CD4-positive, alpha-beta T cell treated with Interleukin-4 for 4 hours (primary cell): ENCODE data around the gene APPL2.
"Not testable (repeated sequence)": the region's sequence is repeated elsewhere in the genome, so short reads cannot be mapped to it uniquely, and the experiment has no call there.

ENCODE experiments used
- DNase-seq: peaks from one replicate; pipeline ENCODE4 v3.0.0-alpha.2; 2020

APPL2 gene

GRCh38 chr12:105183976-105184375, 52.0 kb downstream of the APPL2 start:
- not testable (repeated sequence) for DNase-seq

GRCh38 chr12:105183406-105183805, 52.6 kb downstream of the APPL2 start:
- not testable (repeated sequence) for DNase-seq

- DNase-seq = not testable (repeated sequence)
These were observed 56.9 kb downstream of the APPL2 start for GRCh38 chr12:105179114-105179513.

GRCh38 chr12:105177208-105177607, 58.8 kb downstream of the APPL2 start:
- DNase-seq = no peak

- DNase-seq = no peak
These were observed 60.5 kb downstream of the APPL2 start for GRCh38 chr12:105175397-105175990.

- DNase-seq = no peak
These were observed 64.1 kb downstream of the APPL2 start for GRCh38 chr12:105171691-105172436.

GRCh38 chr12:105170139-105170538, 65.8 kb downstream of the APPL2 start:
- DNase-seq = no peak

GRCh38 chr12:105168006-105168405, 68.0 kb downstream of the APPL2 start:
- no peak for DNase-seq

GRCh38 chr12:105167346-105167745, 68.6 kb downstream of the APPL2 start:
- DNase-seq = no peak

- DNase-seq = no peak
These were observed 69.2 kb downstream of the APPL2 start for GRCh38 chr12:105166736-105167135.

- DNase-seq = no peak
These were observed 71.9 kb downstream of the APPL2 start for GRCh38 chr12:105164068-105164467.

GRCh38 chr12:105162174-105162573, 73.8 kb downstream of the APPL2 start:
- no peak for DNase-seq

GRCh38 chr12:105158876-105159275, 77.1 kb downstream of the APPL2 start:
- DNase-seq = no peak

- no peak for DNase-seq
These were observed 78.4 kb downstream of the APPL2 start for GRCh38 chr12:105157606-105158005.

- DNase-seq = no peak
These were observed 79.7 kb downstream of the APPL2 start for GRCh38 chr12:105156260-105156659.

- no peak for DNase-seq
These were observed 93.7 kb downstream of the APPL2 start for GRCh38 chr12:105142259-105142658.

- no peak for DNase-seq
These were observed 94.6 kb downstream of the APPL2 start for GRCh38 chr12:105141320-105141922.

- no peak for DNase-seq
These were observed 97.7 kb downstream of the APPL2 start for GRCh38 chr12:105138248-105138647.
